Activated T-cell treated with anti-CD3 and anti-CD28 coated beads for 4 hours (primary cell): Measurements from ENCODE around the gene COL18A1.

Source experiments
- DNase-seq: peaks from one replicate; pipeline ENCODE4 v3.0.0-alpha.2; 2020

Gene COL18A1

GRCh38 chr21:45481977-45482898 lies 77.3 kb downstream of the COL18A1 start:
- DNase-seq: no peak

GRCh38 chr21:45482899-45483821 lies 78.2 kb downstream of the COL18A1 start:
- DNase-seq: no peak

- no peak for DNase-seq
Measured at GRCh38 chr21:45484318-45484717, 79.4 kb downstream of the COL18A1 start.

GRCh38 chr21:45485686-45486442 lies 80.9 kb downstream of the COL18A1 start:
- DNase-seq: no peak

- no peak for DNase-seq
Measured at GRCh38 chr21:45486443-45487160, 81.6 kb downstream of the COL18A1 start.

GRCh38 chr21:45487161-45487806 lies 82.3 kb downstream of the COL18A1 start:
- no peak for DNase-seq

GRCh38 chr21:45487891-45488600 lies 83.1 kb downstream of the COL18A1 start:
- DNase-seq: no peak

GRCh38 chr21:45488931-45489721 lies 84.2 kb downstream of the COL18A1 start:
- no peak for DNase-seq

- no peak for DNase-seq
Measured at GRCh38 chr21:45489722-45489982, 84.7 kb downstream of the COL18A1 start.

GRCh38 chr21:45490049-45490731 lies 85.2 kb downstream of the COL18A1 start:
- DNase-seq: no peak

- DNase-seq: no peak
Measured at GRCh38 chr21:45491056-45491455, 86.1 kb downstream of the COL18A1 start.

- DNase-seq: no peak
Measured at GRCh38 chr21:45491623-45492022, 86.7 kb downstream of the COL18A1 start.

GRCh38 chr21:45492765-45493164 lies 87.8 kb downstream of the COL18A1 start:
- no peak for DNase-seq

- no peak for DNase-seq
Measured at GRCh38 chr21:45493401-45494001, 88.5 kb downstream of the COL18A1 start.

- DNase-seq: no peak
Measured at GRCh38 chr21:45494135-45494850, 89.3 kb downstream of the COL18A1 start.

- DNase-seq: no peak
Measured at GRCh38 chr21:45494851-45495680, 90.1 kb downstream of the COL18A1 start.

GRCh38 chr21:45496151-45496967 lies 91.4 kb downstream of the COL18A1 start:
- no peak for DNase-seq
